Measurements from ENCODE around the gene FGG.
"Not testable (repeated sequence)": the region's sequence is repeated elsewhere in the genome, so short reads cannot be mapped to it uniquely, and the experiment has no call there.

FGG gene

GRCh38 chr4:154610582-154610981, 1.9 kb downstream of the FGG start:
- DNase-seq: no peak

- DNase-seq: no peak
Measured at GRCh38 chr4:154609532-154609931, 2.9 kb downstream of the FGG start.

GRCh38 chr4:154608361-154609252, 3.8 kb downstream of the FGG start:
- DNase-seq: no peak

- no peak for DNase-seq
Measured at GRCh38 chr4:154606728-154607723, 5.4 kb downstream of the FGG start.

- no peak for DNase-seq
Measured at GRCh38 chr4:154604696-154605200, 7.7 kb downstream of the FGG start.

GRCh38 chr4:154603033-154603943, 9.2 kb downstream of the FGG start:
- no peak for DNase-seq

- DNase-seq: no peak
Measured at GRCh38 chr4:154602404-154603020, 9.9 kb downstream of the FGG start.

GRCh38 chr4:154597798-154598774, 14.4 kb downstream of the FGG start:
- DNase-seq: no peak

GRCh38 chr4:154597281-154597680, 15.2 kb downstream of the FGG start:
- DNase-seq: not testable (repeated sequence)

GRCh38 chr4:154595807-154596206, 16.6 kb downstream of the FGG start:
- DNase-seq: no peak

GRCh38 chr4:154594343-154594742, 18.1 kb downstream of the FGG start:
- not testable (repeated sequence) for DNase-seq

- DNase-seq: no peak
Measured at GRCh38 chr4:154593868-154594267, 18.6 kb downstream of the FGG start.

GRCh38 chr4:154591890-154592289, 20.6 kb downstream of the FGG start:
- DNase-seq: no peak

GRCh38 chr4:154590329-154591006, 22.0 kb downstream of the FGG start, which contains the start of gene FGA:
Gene FGA (minus strand): TSS chr4:154590742. CDS start chr4:154590687, 55 bp downstream.
- no peak for DNase-seq

GRCh38 chr4:154589296-154590197, 22.9 kb downstream of the FGG start:
- DNase-seq: no peak

- DNase-seq: no peak
Measured at GRCh38 chr4:154588198-154588597, 24.3 kb downstream of the FGG start.

GRCh38 chr4:154586296-154587033, 26.0 kb downstream of the FGG start:
- no peak for DNase-seq

Data from stimulated activated CD4-positive, alpha-beta T cell treated with anti-CD3 and anti-CD28 coated beads, Interleukin-4, amount 100 ng/mL, for 4 hours (primary cell).